Measurements from ENCODE around the gene CYTH4. TPM values are rescaled to one million over a fixed set of nuclear protein-coding genes. Genes with fewer than 3 reads are reported as not detected.

The CYTH4 gene
- total RNA-seq, 1 experiment from 2014 or later = 0.15 TPM

- TF ChIP-seq ATF2 (CRISPR knock-in tag; IDR thresholded peaks at IDR 0.05; ENCODE audit: borderline replicate concordance, low read depth) (no peak), STAT6 (CRISPR knock-in tag; conservative IDR thresholded peaks at IDR 0.05; ENCODE audit: low read depth) (no peak), ZNF281 (CRISPR knock-in tag; IDR thresholded peaks at IDR 0.05) (no peak)
- TF ChIP-seq, protein P1, sequence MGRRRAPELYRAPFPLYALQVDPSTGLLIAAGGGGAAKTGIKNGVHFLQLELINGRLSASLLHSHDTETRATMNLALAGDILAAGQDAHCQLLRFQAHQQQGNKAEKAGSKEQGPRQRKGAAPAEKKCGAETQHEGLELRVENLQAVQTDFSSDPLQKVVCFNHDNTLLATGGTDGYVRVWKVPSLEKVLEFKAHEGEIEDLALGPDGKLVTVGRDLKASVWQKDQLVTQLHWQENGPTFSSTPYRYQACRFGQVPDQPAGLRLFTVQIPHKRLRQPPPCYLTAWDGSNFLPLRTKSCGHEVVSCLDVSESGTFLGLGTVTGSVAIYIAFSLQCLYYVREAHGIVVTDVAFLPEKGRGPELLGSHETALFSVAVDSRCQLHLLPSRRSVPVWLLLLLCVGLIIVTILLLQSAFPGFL (CRISPR knock-in tag; IDR thresholded peaks at IDR 0.05; ENCODE audit: borderline replicate concordance) = no peak
These were observed 49.7 kb downstream of the CYTH4 start (continued) for GRCh38 chr22:37331856-37332536.

DNA sequence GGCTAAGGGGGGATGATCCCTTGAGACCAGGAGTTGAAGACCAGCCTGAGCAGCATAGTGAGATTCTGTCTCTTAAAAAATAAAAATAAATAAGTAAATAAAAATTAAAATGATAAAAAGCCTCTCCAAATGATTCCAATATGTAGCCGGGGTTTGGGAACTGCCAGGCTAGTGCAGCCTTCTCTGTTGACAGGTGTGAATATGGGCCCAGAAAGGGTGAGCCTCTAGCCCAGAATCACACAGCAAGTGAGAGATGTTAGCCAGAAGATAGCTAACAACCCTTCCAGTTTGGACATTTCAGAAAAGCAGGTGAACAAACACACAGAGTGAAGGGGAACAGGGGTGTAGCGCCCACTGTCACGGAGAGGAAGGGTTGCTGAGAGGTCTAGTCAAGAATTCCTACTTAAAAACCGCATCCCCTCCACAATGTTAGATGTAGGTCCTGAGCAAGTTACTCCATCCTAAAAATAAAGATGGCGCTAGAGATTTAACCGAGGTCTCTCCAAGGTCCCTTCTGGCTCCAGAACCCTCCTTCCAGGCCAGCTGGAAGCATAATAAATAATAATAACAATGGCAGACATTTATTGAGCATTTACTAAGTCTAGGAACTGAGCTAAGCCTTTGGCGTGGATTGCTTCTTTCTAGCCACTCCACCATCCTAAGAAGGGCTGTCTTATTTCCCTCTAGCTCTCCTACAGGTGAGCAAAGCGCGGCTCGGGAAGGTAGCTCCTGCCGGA is 51.6 kb downstream of the CYTH4 start:
- H3K27ac Mint-ChIP-seq = no peak overlapping the region
- peak overlapping the region; percentile 69 for H3K4me3 Mint-ChIP-seq
- CTCF ChIA-PET = interaction anchor here (0.8 to 2.6 kb wide), 23 partner anchors 9 to 274 kb away, joined by 3 to 22 read pairs (median 4); partner anchors contain the start of gene GGA1
- ATAC-seq = no peak
- DNase-seq (ENCODE audit: low spot score) = no peak
- H3K36me3 Mint-ChIP-seq = no peaks in the 10 kb centered on the region
- peaks cover 29% of the 10 kb centered on the region for H3K27me3 Mint-ChIP-seq (ENCODE audit: low read depth)
- POLR2A ChIA-PET = interaction anchor here (0.7 kb wide), 1 partner anchor 264 kb away, joined by 3 read pairs; no protein-coding TSS in a partner anchor
- H3K9me3 Mint-ChIP-seq = no peaks in the 10 kb centered on the region
- H3K4me1 Mint-ChIP-seq = peaks cover 34% of the 10 kb centered on the region
- TF ChIP-seq TEAD4 (CRISPR knock-in tag; IDR thresholded peaks at IDR 0.05) = no peak
- no peak for TF ChIP-seq IRF2 (CRISPR knock-in tag; IDR thresholded peaks at IDR 0.05; ENCODE audit: borderline replicate concordance, low read depth)
- no peak for TF ChIP-seq ZNF396 (CRISPR knock-in tag; IDR thresholded peaks at IDR 0.05; ENCODE audit: borderline replicate concordance)
- no peak for TF ChIP-seq CREM (CRISPR knock-in tag; IDR thresholded peaks at IDR 0.05)
- no peak for TF ChIP-seq RORB (CRISPR knock-in tag; IDR thresholded peaks at IDR 0.05)
- no peak for TF ChIP-seq RELA (CRISPR knock-in tag; IDR thresholded peaks at IDR 0.05; ENCODE audit: borderline replicate concordance)
- TF ChIP-seq ATF2 (CRISPR knock-in tag; IDR thresholded peaks at IDR 0.05; ENCODE audit: borderline replicate concordance, low read depth) = no peak
- TF ChIP-seq ZBTB43 (CRISPR knock-in tag; IDR thresholded peaks at IDR 0.05) = no peak
- TF ChIP-seq ZNF232 (CRISPR knock-in tag; IDR thresholded peaks at IDR 0.05) = no peak
- no peak for TF ChIP-seq ZNF532 (CRISPR knock-in tag; IDR thresholded peaks at IDR 0.05; ENCODE audit: borderline replicate concordance)
- no peak for TF ChIP-seq ZNF281 (CRISPR knock-in tag; IDR thresholded peaks at IDR 0.05)
